Bone marrow (tissue), 2 donors: ENCODE data around the gene CROCC2.

Source experiments
- DNase-seq, 2 donors: peaks; one replicate each; lab custom pipeline; 2025; lab: John Stamatoyannopoulos, UW

Gene CROCC2

GRCh38 chr2:240988146-240988545 is 82.0 kb downstream of the CROCC2 start:
- no peak for DNase-seq

GRCh38 chr2:240988571-240989271 is 82.6 kb downstream of the CROCC2 start:
- no peak for DNase-seq

- no peak for DNase-seq
Measured at GRCh38 chr2:240989451-240990265, 83.5 kb downstream of the CROCC2 start.

GRCh38 chr2:240990266-240990529 is 84.1 kb downstream of the CROCC2 start:
- no peak for DNase-seq

- no peak for DNase-seq
Measured at GRCh38 chr2:240990726-240991377, 84.7 kb downstream of the CROCC2 start.

GRCh38 chr2:240991378-240992263 is 85.5 kb downstream of the CROCC2 start:
- DNase-seq, result no peak

GRCh38 chr2:240992572-240993291 is 86.6 kb downstream of the CROCC2 start:
- DNase-seq, result no peak

GRCh38 chr2:240993446-240994170 is 87.5 kb downstream of the CROCC2 start:
- no peak for DNase-seq

GRCh38 chr2:240994171-240994896 is 88.2 kb downstream of the CROCC2 start:
- no peak for DNase-seq

GRCh38 chr2:240995041-240996021 is 89.2 kb downstream of the CROCC2 start:
- DNase-seq, result no peak

- DNase-seq, result no peak
Measured at GRCh38 chr2:240996161-240996833, 90.2 kb downstream of the CROCC2 start.

GRCh38 chr2:240996834-240997140 is 90.7 kb downstream of the CROCC2 start:
- no peak for DNase-seq

GRCh38 chr2:240997141-240997855 is 91.2 kb downstream of the CROCC2 start:
- DNase-seq, result no peak

- DNase-seq, result peak in 1 of 2 donors; percentile 73
Measured at GRCh38 chr2:240997856-240998705, 91.9 kb downstream of the CROCC2 start, which contains the start of gene SNED1. TSS of gene SNED1 (plus strand) at chr2:240998618. CDS start at chr2:240998838, 220 bp downstream.

GRCh38 chr2:240998706-240998994 is 92.5 kb downstream of the CROCC2 start:
- no peak for DNase-seq

- DNase-seq, result no peak
Measured at GRCh38 chr2:240998995-240999791, 93.1 kb downstream of the CROCC2 start.
